RCC 7860 (cell line): ENCODE measurements around the gene SMAD1.

Experiments used
- DNase-seq: peaks from one replicate; pipeline ENCODE4 v3.0.0-alpha.2; 2015; ENCODE audit warnings: low spot score
- FAIRE-seq: peaks from 2 replicates; lab custom pipeline; 2012; peaks lifted over from hg19 to GRCh38; lab: Jason Lieb, UNC

The SMAD1 gene

DNA sequence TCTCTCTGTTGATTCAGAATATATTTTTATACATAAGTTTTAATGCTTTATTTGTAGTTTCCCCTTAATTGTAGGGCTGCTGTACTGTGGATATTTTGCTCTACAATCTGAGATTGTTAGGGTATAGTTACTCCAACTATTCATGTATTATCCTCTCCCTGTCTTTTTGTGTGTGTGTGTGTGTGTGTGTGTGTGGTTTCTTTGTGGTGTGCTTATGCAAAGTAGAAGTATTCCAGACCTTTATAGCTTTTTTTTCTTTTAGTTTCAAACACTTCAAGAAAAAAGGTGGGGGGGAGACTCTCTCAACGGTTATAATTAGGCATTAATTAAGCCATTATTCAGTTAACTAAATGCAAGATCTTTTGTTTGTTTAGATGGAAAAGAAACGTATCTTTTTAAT lies 6.7 kb downstream of the SMAD1 start:
- FAIRE-seq (no peak), DNase-seq (no peak)

DNA sequence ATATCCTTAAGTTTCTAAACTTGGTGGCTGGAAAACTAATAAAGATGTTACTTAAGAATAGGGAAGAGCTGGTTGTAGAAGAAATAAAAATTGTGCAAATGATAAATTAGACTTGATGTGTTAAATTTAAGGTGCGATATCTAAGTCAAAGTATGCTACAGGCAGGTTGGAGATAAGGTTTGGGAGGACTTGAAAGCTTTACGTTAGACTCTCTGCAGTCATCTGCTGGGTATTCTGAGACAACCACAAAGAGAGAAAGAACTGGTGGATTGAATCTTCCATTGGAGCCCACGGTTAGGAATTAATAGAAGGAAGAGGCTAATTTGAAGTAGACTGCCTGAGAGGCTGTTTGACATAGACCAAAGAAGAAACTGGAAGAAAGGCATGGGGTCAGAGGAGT lies 7.9 kb downstream of the SMAD1 start:
- no peak for DNase-seq
- no peak for FAIRE-seq

DNA sequence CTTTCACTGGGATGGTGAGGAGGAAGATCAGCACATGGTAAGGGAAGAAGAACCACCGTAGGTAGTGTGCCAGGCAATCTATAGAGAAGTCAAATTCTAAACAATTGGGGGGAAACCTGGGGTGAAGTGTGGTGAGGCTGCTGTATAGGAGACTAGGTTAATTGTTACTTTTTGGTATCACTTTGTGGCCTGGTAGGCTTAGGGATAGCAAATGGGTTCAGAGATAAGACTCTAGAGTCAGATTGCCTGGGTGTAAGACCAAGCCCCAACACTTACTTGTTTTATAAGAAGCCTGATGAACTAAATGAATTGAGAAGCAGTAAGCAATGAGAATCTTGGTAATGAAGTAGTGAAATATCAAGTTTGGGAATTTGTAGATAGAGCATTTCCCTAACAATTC lies 8.7 kb downstream of the SMAD1 start:
- DNase-seq (no peak), FAIRE-seq (no peak)

DNA sequence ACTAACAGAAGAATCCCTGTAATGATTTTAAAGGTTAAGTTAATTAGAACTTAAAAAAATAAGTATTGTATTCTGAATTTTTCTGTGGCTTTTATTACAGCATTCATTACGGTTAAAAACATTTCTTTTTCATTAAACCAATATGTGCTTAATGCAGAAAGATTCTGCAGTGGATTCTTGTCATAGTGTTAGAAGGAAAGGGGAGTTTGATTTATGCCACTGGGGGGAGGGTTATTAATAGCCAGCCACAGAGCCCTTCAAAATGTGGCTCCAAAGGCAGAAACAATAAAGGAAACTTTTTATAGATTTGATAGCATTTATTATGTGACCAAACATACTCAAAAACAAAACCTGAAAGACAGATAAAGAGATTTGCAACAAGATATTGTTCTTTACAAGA lies 9.1 kb downstream of the SMAD1 start:
- FAIRE-seq (no peak), DNase-seq (no peak)

DNA sequence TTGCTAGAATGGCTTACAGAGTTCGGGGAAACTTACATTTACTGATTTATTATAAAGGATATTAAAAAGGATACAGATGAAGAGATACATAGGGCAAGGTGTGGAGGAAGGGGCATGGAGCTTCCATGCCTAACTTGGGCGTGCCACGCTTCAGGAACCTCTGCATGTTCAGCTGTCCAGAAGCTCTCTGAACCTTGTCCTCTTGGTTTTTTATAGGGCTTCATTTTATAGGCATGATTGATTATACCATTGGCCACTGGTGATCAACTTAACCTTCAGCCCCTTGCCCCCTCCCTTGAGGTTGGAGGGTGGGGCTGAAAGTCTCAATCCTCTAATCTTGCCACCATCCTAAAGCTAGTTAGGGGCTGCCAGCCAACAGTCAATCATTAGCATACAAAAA lies 10.7 kb downstream of the SMAD1 start:
- DNase-seq (no peak), FAIRE-seq (no peak)

DNA sequence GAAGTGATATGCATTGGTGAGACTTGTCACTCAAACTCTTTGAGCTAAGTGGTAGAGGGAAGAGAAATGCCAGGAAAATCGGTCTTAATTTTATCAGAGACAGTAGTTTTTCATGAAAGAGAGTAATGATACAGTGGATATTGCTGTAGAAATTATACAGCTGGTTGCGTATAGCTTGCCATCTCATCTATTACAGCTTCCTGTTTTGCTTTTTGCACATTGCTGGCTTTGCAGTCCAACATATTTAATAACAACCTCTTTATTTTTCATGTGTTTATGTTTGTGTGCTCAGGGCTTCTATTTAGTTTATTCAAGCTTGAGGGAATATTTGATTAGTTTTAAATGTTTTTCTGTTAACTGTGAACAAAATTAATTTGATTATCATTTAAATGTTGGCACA lies 11.5 kb downstream of the SMAD1 start:
- FAIRE-seq = no peak

DNA sequence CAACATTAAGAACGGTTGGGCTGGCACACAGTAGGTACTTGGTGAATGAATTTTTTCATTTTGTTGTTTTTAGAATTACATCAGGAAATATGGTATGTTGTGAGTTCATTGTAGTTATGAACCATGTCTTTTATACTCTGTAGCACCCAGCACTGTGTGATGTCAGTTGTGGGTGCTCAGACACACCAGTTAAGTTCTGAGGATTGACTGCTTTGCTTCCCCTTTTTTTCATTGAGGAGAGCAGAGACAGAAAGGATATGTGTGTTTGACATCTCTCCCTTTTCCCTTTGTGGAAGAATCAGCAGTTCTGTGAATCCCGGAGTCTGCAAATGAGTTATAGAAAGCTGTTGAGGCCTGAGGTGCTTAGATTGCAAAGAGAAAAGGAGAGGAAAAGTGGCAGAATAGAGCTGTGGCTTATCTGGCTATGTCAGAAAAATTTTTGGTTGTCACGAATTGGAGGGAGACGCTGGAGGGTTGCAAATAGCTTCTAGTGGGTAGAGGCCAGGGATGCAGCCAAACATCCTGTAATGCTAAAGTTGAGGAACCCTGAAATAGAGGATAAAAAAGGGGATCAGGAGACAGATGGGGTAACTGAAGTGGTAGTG lies 13.1 kb downstream of the SMAD1 start:
- FAIRE-seq (no peak), DNase-seq (no peak)

More for the DNA sequence above, 11.5 kb downstream of the SMAD1 start:
- DNase-seq = no peak

DNA sequence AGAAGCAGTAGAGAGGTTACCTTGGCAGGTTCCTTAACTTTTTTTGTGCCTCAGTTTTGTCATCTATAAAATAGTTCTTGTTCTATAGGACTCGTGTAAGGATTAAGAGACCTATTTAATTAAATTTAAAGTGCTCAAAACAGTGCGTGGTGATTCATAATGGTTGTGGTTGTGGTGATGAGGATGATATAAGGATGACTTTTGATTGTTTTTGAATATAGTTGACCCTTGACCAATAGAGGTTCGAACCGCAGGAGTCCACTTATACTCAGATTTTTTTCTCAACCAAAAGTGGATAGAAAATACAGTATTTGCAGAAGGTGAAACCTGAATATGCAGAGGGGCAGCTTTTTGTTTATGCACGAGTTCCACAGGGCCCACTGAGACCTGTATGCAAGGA lies 14.6 kb downstream of the SMAD1 start:
- FAIRE-seq = no peak
- no peak for DNase-seq

DNA sequence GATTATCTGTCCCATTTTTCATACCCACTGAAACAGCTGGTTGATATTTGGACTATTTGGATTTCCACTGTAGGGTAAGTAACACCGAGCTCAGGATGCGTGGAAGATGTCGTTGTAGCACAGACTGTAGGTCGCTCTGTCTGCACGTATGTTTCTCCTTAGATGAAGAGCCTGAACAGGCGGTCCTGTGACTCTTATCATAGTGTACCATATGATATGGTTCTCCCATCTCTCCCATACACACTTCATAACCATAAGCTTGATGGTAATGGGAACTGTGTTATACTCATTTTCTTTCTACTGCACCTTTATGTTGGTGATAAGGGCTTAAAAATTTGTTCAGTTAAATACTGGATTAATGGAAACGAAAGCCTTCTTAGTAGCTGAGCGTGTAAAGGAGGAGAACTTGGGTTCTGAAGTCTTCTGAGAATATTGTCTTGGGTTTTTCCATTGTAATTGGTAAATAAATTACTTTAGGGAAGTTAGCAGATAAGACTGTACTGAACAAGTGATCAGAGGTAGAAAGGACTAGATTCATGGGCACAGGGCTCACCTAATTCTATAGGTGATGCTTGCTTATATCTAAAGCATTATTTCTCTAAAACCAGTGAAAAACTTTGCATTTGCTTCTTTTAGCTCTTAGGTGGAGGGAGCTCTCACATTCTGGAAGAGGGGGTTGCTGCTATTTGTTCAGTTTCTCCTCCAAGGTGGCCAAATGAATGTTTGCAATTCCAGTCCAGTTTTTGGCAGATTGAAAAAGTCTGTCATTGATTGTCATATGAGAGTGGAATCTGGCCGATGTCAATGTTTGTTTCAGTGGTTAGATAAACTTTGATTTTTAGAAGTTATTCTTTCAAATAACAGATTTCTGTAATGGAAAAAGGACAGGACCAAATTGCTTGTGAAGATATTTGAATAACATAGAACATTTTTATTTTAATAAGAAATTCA lies 15.8 kb downstream of the SMAD1 start:
- FAIRE-seq (no peak), DNase-seq (no peak)

DNA sequence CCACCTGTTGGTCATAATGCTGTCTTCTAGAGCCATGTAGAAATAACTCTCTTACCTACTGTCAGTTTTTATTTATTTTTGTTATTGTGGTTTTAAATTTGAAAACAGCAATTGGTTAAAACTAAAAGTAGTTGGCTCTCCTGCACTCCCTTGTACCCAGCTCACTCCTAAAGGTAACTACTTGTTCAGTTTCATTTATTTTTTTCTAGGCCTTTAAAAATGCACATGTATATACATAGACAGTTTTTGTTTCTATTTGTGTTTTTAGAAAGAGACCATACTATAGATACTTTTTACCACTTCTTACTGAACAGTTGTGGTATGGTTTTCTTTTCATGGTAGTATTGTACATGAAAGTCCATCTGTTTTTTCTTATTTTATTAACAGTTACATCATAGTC lies 16.8 kb downstream of the SMAD1 start:
- DNase-seq = no peak
- FAIRE-seq = no peak

DNA sequence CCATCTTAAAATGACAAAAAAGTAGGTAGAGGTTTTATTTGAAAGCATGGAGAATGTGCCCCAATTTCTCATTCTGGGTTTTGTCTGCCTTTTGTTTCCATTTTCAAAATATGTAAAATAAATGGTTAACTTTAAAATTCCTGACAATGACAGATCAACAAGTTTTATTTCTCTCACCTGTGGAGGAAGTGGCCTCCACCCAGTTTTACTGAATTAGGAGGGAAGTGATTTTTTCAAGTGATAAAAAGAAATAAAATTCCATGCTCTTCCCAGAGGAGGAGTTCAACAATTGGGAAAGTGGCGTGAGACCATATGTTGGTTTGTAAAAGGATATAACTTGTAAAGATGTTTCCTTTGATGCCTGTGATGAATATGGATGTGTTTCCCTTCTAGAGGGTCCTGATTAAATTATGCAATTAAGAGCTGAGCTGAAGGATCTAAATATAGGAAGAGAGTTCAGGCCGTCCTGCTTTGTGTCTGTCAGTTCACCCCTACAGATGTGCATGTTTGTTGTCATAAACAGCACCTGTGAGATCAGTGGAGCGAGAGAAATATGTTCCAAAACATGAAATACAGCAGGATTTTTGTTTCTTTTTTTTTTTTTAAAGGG lies 19.5 kb downstream of the SMAD1 start:
- FAIRE-seq (no peak), DNase-seq (no peak)

DNA sequence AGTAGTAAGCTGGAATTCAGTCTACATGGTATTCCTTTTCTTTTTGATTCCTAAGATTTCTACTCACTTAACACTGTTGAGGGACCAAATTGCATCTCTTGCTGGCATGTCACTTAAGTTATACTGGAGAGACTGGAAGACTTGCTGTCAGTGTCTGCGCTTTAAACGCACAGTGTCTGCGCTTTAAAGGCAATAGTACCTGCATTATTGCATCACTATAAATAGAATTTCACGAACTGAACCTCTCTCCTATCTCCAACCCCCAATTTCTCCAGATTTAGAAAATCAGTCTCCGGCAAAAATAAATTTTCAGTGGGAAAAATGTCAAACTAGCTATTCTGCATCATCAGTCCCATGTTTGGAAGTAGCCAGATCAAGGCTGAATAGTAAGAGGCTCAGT lies 21.2 kb downstream of the SMAD1 start:
- DNase-seq (no peak), FAIRE-seq (no peak)

DNA sequence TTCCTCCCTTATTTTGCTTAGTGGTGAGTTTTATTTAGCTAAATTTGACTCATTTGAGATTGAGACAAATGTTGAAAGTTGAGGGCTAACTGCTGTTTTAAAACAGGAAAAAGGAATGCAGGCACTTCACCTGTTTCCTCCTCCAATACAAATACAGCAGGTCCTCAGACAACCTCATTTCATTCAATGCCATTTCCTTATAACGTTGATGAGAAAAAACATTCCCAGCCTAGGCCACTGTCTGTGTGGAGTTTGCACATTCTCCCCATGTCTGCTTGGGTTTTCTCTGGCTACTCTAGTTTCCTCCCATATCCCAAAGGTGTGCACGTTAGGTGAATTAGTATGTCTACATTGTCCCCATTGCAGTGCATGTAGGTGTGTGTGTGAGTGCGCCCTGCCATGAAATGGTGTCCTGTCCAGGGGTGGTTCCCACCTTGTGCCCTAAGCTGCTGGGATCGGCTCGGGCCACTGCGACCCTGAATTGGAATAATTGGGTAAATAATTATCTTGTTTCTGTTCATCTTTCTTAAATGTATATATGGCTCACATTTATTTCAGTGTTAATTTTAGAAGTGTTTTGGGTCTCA lies 21.9 kb downstream of the SMAD1 start:
- DNase-seq = no peak
- FAIRE-seq = no peak

DNA sequence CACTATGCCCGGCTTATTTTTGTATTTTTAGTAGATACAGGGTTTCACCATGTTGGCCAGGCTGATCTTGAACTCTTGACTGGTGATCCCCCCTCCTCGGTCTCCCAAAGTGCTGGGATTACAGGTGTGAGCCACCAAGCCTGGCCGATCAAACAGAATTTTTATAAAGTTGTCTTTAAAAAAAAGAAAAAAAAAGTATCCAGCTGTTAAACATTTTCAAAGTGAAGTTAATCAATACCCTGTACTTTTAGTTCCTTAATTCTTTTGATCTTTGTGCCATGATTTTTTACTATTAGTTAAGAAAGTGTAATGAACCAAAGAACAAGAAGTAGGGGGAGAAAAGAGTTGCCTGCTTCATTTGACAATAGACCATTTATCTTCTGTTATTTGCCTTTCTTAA lies 24.3 kb downstream of the SMAD1 start:
- FAIRE-seq (no peak), DNase-seq (no peak)

DNA sequence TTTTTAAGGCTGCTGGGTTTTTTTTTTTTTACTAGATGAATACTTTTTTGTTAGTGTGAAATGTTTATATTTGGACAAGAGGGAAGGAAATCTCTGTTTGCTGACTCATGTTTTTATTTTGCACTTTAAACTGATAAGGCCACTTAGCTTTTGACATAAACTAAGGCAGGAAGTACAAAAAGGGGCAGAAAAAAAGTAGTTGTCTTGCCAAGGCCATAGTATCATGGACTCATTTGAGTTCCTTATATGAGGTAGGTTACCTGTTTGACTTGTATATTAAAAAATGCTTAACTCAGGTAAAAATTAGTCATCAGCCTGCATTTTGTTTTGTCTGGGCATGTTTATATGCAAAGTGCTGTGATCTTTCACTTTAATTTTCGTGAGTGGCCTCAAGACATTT lies 26.0 kb downstream of the SMAD1 start:
- DNase-seq (no peak), FAIRE-seq (no peak)

DNA sequence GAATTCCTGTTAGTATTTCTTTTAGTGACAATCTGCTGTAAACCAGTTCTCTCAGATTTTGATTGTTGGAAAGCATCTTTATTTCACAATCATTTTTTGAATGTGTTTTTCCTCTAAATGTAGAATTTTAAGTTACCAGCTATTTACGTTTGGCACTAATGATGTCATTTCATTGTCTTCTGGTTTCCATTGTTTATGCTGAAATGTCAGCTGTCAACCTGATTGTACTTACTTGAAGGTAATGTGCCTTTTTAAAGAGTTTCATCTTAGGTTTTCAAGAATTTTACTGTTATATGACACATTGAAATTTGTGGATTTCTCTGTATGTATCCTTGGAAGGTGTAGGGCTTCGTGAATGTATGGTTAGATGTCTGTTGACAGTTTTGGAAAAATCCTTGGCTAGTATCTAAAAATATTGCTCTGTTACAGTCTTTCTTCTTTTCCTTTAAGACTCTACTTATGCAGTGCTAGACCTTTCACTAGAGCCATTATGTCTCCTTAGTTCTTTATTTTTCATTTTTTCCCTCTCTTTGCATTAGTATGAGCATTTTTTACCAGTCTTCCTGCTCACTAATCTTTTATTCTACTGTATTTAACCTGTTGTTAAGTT lies 30.4 kb downstream of the SMAD1 start:
- DNase-seq (no peak), FAIRE-seq (no peak)

DNA sequence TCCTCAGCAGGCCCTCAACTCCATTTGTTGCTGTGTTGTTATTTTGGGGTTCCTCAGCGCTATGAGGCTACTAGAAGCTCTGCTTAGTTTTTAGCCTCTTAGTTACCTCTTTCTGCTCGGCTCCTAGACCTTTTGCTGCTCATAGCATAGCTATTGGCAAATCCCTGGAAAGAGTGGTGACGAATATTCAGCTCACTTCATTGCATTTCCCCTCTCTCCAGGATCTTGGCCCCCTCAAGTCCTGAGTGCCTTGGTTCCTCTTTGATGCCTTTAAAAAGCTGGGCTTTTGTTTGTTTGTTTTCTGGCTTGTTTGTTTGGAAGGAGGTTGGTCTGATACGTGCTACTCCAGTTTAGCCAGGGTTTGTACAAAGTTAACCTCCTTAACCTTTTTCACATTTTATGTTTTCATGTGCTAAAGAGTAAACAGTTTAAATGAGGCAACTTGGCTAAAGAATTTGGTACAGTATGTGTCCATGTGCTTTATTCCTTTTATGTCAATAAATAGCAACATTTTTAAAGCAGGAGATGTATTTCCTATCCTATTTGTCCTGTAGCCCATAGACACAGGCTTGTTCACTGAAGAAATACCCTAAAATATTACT lies 31.5 kb downstream of the SMAD1 start:
- DNase-seq (no peak), FAIRE-seq (no peak)

DNA sequence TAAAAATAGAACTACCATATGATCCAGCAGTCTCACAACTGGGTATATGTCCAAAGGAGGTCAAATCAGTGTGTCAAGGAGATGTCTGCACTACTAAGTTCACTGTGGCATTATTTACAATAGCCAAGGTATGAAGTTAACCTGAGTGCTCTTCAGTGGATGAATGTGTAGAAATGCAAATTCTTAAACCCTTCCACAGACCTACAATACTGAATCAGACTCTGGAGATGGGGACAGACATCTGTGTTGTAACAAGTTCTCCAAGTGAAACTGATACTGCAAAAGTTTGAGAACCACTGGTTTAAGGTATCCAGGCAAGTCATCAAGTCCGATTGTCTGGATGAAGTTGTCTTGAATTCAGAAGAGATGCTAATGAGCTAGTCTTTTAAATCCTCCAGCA lies 38.5 kb downstream of the SMAD1 start:
- FAIRE-seq = no peak
- no peak for DNase-seq

DNA sequence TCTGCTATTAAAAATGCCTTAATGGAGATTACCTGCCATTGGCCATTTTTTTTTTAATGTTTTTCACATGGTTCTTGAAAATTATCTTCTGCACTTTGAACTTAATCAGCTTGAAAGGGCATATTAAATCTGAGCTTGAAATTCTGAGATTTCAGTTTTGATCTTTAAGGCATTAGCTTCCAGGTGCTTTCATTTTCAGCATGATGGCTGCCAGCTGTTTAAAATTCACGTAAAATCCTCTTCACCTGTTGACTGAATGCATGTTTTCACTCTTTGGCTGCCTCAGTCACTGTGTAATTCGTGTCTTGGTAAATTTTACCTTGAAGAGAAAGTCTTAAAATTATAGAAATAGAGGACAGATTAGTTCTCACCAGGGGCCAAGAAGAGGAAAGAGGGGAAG lies 39.6 kb downstream of the SMAD1 start:
- DNase-seq = no peak
- no peak for FAIRE-seq

DNA sequence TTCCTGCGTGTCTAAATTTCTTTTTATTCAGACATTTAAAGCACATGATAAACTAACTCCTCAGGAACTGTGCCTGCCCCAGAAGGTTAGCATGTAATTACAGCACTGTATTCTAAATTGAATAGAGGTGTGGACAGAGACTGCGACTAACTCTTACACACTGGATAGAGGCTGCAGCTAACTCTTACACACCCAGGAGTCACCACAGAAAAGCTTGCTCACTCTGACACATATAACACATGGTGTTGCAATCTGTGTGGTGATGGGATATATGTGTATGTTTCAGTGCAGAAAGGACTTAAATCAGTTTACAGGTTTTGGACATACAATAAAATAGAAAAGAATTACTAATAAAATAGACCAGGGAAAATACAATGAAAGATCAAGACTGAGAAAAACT lies 41.5 kb downstream of the SMAD1 start:
- FAIRE-seq = no peak
- no peak for DNase-seq

DNA sequence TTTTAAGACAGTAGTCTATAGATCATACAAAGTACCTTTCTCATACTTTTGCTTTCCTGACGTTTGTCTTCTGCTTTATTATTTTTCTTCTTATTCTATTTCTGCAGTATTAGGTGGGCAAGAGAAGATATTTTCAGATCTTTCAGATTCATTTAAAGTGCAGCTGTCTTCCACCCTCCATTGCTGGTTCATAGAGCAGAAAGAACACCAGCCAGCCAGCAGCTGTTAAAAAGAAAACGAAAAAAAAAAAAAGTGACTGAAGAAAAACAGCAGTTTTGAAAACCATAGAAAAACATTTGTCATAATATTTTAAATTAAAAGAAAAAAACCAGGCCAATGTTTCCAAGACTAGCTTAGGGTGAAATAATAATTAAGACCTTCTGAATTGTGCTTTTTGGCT lies 42.9 kb downstream of the SMAD1 start:
- DNase-seq (no peak), FAIRE-seq (no peak)
